A673 (cell line): Measurements from ENCODE around the gene ASAP3. TPM values are rescaled to one million over a fixed set of nuclear protein-coding genes. Genes with fewer than 3 reads are reported as not detected.

Experiments used
- BruUV-seq: library from RNA; stranded (reverse); fragments of 400-500 nt; replicated peaks from 2 replicates; lab custom pipeline; 2021; lab: Mats Ljungman, UMichigan
- CTCF ChIA-PET: fragments of 300-600 bp; sonication (Branson Sonifier 250); formaldehyde crosslinking; loops from one replicate; lab custom pipeline; 2022; ENCODE audit warnings: antibody characterized with exemption; lab: Charles Lee
- POLR2A ChIA-PET: fragments of 300-600 bp; sonication (Branson Sonifier 250); formaldehyde crosslinking; loops from one replicate; lab custom pipeline; 2022; ENCODE audit warnings: antibody characterized with exemption; ENCODE audit not compliant: low non-redundant PET; lab: Charles Lee
- DNase-seq: peaks from one replicate; pipeline ENCODE4 v3.0.0-alpha.2; 2015; ENCODE audit warnings: low spot score
- H3K27ac ChIP-seq: fragments of 200-600 bp; sonication (generic); 2 replicates; pipeline ENCODE4 v1.5.1; 2016; ENCODE audit warnings: mixed run types, low read depth, mild to moderate bottlenecking, mixed read lengths, antibody characterized with exemption, low read length; ENCODE audit not compliant: poor library complexity, severe bottlenecking
- H3K27me3 ChIP-seq: fragments of 200-600 bp; sonication (generic); replicated peaks from 2 replicates; pipeline ENCODE4 v1.6.1; 2017; ENCODE audit warnings: mixed run types, low read depth, mild to moderate bottlenecking, mixed read lengths, antibody characterized with exemption, low read length; ENCODE audit not compliant: insufficient read depth, poor library complexity
- H3K36me3 ChIP-seq: fragments of 200-600 bp; sonication (generic); 2 replicates; pipeline ENCODE4 v1.6.1; 2016; ENCODE audit warnings: mixed run types, mild to moderate bottlenecking, mixed read lengths, antibody characterized with exemption, low read length; ENCODE audit not compliant: insufficient read depth, poor library complexity, severe bottlenecking
- H3K4me1 ChIP-seq: fragments of 200-600 bp; sonication (generic); 2 replicates; pipeline ENCODE4 v1.6.1; 2017; ENCODE audit warnings: mixed run types, mild to moderate bottlenecking, mixed read lengths, antibody characterized with exemption, low read length; ENCODE audit not compliant: insufficient read depth, poor library complexity, severe bottlenecking
- H3K4me3 ChIP-seq: fragments of 200-600 bp; sonication (generic); 2 replicates; pipeline ENCODE4 v1.5.1; 2016; ENCODE audit warnings: low read depth, mixed run types, mild to moderate bottlenecking, mixed read lengths, low read length; ENCODE audit not compliant: poor library complexity, severe bottlenecking
- H3K9me3 ChIP-seq: fragments of 200-600 bp; sonication (generic); 2 replicates; pipeline ENCODE4 v1.6.1; 2016; ENCODE audit warnings: mixed run types, low read depth, mild to moderate bottlenecking, mixed read lengths, antibody characterized with exemption, low read length; ENCODE audit not compliant: poor library complexity, severe bottlenecking
- EZH2 ChIP-seq: fragments of 200-600 bp; sonication (generic); IDR thresholded peaks from 2 replicates; pipeline ENCODE4 v1.6.1; 2017; ENCODE audit warnings: borderline replicate concordance, low read depth, mild to moderate bottlenecking, mixed read lengths, antibody characterized with exemption, low read length; ENCODE audit not compliant: poor library complexity, severe bottlenecking
- intact Hi-C: fragments of 100-400 bp; cut with micrococcal nuclease; formaldehyde crosslinking; loops from one replicate; pipeline ENCODE4 v1.10.0; 2022; ENCODE audit not compliant: unreplicated experiment
- total RNA-seq: library from RNA; stranded (reverse); gene quantifications from 2 replicates; pipeline ENCODE4 v1.2.3, GENCODE V29; 2021
- TF ChIP-seq, protein P1 (sequence below): fragments of 300-800, 200-600 bp; sonication (generic); conservative IDR thresholded peaks from 2 replicates; pipeline ENCODE4 v1.5.1; 2017; ENCODE audit warnings: low read depth, mild to moderate bottlenecking, antibody characterized with exemption, low read length, moderate library complexity, mixed read lengths

The ASAP3 gene
- total RNA-seq, 1 experiment from 2014 or later: 7.8 TPM

DNA sequence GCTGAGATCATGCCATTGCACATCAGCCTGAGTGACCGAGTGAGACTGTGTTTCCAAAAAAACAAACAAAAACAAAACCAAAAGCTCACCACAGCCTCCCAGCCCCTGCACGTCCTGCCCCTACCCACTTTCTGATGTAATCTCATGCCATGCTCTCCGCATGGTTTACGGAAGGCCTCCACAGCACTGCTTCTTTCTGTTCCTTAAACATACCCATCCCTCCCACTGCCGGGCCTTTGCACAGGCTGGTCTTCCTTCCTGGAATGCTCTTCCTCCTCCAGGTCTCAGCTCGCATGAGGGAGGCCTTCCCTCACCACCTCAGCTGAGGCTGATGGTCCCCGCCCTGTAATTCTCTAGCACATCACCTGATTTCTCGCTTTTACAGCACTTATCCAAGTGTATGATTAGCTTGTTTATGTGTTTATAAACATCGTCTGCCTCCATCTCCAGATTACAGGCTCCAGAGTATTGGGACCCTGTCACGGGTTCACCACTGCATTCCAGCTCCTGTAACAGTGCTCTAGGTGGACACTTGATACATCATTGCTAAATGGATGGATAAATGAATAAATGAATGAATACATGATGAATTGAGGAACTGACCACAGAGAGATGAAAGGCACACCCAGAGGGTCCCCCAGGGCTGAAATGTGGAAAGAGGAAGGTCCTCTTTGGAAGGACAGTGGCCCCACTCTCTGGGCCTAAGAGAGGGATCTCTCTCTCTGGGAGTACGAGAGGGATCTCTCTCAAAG is 81.5 kb downstream of the ASAP3 start:
- Histone ChIP-seq H3K4me1 (peaks cover 27% of the 10 kb centered on the region), H3K36me3 (no peaks in the 10 kb centered on the region), H3K27ac (peak overlapping the region; percentile 7), H3K27me3 (no peaks in the 10 kb centered on the region), H3K9me3 (no peaks in the 10 kb centered on the region), H3K4me3 (no peak overlapping the region)
- intact Hi-C loops: loop anchor here (5.0 to 10.0 kb wide), 3 partner anchors 88 to 425 kb away; no protein-coding TSS in a partner anchor
- TF ChIP-seq, protein P1, sequence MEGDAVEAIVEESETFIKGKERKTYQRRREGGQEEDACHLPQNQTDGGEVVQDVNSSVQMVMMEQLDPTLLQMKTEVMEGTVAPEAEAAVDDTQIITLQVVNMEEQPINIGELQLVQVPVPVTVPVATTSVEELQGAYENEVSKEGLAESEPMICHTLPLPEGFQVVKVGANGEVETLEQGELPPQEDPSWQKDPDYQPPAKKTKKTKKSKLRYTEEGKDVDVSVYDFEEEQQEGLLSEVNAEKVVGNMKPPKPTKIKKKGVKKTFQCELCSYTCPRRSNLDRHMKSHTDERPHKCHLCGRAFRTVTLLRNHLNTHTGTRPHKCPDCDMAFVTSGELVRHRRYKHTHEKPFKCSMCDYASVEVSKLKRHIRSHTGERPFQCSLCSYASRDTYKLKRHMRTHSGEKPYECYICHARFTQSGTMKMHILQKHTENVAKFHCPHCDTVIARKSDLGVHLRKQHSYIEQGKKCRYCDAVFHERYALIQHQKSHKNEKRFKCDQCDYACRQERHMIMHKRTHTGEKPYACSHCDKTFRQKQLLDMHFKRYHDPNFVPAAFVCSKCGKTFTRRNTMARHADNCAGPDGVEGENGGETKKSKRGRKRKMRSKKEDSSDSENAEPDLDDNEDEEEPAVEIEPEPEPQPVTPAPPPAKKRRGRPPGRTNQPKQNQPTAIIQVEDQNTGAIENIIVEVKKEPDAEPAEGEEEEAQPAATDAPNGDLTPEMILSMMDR: no peak
- no peak for TF ChIP-seq EZH2
- ChIA-PET CTCF (interaction anchor here (0.6 kb wide), 2 partner anchors 15 to 138 kb away, joined by 5 to 6 read pairs; no protein-coding TSS in a partner anchor), POLR2A (no interaction called here)
- no TSS peak for BruUV-seq
- DNase-seq: no peak

DNA sequence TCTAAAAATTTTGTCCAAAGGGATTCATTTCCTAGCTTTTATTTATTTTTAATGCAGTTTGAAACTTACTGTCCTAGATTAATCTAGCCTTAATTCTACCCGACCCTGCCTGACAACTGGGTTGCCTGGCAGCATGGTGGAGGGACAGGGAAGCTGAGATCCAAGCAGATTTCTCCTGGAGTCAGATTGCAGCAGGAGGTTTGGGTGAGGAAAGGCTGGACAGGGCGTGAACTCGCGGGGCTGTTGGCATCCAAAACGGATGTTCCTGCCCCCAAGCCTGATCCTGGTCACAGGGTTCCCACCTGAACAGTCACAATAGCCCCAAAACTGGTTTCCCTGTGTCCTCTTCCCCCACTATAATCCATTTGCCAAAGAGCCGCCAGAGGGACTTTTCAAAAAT is 82.7 kb downstream of the ASAP3 start:
- TF ChIP-seq, protein P1: no peak
- no peak for TF ChIP-seq EZH2
- BruUV-seq: no TSS peak
- no peak for DNase-seq
- H3K27ac ChIP-seq: no peak overlapping the region
- ChIA-PET POLR2A (no interaction called here), CTCF (no interaction called here)
- no peaks in the 10 kb centered on the region for H3K36me3 ChIP-seq
- no peaks in the 10 kb centered on the region for H3K27me3 ChIP-seq
- peaks cover 27% of the 10 kb centered on the region for H3K4me1 ChIP-seq
- no peak overlapping the region for H3K4me3 ChIP-seq
- intact Hi-C loops: loop anchor here (5.0 to 10.0 kb wide), 3 partner anchors 87 to 424 kb away; no protein-coding TSS in a partner anchor
- H3K9me3 ChIP-seq: no peaks in the 10 kb centered on the region

DNA sequence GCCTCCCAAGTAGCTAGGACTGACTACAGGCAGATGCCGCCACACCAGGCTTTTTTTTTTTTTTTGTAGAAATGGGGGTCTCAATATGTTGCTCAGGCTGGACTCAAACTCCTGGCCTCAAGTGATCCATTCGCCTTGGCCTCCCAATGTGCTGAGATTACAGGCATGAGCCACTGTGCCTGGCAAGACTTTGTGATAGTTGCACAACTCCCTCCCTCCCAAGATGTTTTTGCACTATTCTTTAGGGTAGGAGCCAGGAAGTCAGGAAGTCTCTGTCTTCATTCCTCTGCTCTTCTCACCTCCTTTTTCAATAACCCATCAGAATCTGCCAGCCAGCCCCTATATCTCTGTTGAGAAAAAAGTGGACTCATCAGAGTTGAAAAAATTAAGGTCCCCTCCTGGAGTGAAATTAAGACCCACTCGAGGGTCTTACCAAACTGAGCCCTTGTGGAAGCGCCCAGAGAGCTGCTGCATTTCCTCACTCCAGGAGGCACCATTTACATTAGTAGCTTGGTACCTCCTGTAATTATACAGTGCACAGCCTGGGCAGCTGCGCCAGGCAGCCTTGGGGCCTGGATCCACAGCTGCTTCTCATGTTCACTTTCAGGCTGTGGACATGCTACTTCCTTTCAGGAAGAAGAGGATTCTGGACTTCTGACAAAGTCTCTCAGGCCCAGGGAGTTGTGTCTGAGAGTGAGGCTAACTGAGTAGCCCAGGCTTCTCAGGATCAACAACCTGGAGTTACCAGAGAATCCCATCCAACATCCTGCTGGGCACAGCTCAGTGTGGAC is 83.5 kb downstream of the ASAP3 start:
- ChIA-PET CTCF (interaction anchor here (0.7 kb wide), 1 partner anchor 24 kb away, joined by 3 read pairs; no protein-coding TSS in a partner anchor), POLR2A (no interaction called here)
- Histone ChIP-seq H3K27ac (no peak overlapping the region), H3K36me3 (no peaks in the 10 kb centered on the region), H3K4me3 (no peak overlapping the region), H3K4me1 (peaks cover 27% of the 10 kb centered on the region), H3K27me3 (no peaks in the 10 kb centered on the region), H3K9me3 (no peaks in the 10 kb centered on the region)
- intact Hi-C loops: loop anchor here (5.0 to 10.0 kb wide), 3 partner anchors 86 to 423 kb away; no protein-coding TSS in a partner anchor
- BruUV-seq: no TSS peak
- TF ChIP-seq, protein P1: no peak
- TF ChIP-seq EZH2: no peak
- peak; percentile 41 for DNase-seq
